Fibroblast of skin of right biceps (primary cell): ENCODE results near the gene NIPSNAP2.
"Not testable (repeated sequence)": the region's sequence is repeated elsewhere in the genome, so short reads cannot be mapped to it uniquely, and the experiment has no call there.

Experiments
- DNase-seq: peaks from one replicate; pipeline ENCODE4 v3.0.0-alpha.2; 2013

NIPSNAP2 gene

DNA sequence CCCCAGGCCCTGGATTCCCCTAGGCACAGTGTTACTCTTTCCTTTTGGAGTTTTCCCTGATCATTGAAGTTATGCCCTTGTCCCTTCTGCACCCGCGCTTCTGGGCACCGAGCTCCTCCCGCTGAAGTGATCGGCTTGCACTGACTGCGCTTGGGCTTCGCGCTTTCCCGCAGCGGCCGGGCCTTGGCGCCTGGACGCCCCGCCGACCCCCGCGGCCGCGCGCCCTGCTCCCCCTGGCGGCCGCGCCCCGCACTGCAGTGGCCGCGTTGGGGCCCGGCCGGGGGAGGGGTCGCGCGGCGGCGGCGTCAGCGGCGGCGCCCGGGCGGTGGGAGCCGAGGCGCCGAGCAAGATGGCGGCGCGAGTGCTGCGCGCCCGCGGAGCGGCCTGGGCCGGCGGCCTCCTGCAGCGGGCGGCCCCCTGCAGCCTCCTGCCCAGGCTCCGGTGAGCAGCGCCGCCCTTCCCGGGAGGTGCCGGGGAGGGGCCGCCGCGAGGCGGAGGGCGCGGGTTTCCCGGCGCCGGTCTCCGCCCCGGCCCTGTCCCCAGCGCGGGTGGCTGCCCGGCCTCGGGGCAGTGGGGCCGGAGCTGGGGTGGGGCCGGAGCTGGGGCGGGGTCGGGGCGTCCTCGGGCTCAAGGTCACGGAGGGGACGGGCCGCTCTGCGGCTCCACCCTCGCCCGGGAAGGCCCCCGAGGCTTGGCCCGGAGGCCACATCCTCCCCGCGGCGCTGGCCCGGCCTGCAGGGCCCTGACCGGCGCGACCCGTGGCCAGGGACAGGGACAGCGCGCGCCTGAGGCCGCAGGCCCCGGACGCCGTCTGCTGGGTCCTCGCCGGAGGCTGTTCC, at the start of gene NIPSNAP2:
Gene NIPSNAP2, plus strand, starts transcription at position 325 of the 839 bp plus-strand sequence. Its CDS starts 25 bp downstream, at position 350.
- DNase-seq = peak; percentile 65

DNA sequence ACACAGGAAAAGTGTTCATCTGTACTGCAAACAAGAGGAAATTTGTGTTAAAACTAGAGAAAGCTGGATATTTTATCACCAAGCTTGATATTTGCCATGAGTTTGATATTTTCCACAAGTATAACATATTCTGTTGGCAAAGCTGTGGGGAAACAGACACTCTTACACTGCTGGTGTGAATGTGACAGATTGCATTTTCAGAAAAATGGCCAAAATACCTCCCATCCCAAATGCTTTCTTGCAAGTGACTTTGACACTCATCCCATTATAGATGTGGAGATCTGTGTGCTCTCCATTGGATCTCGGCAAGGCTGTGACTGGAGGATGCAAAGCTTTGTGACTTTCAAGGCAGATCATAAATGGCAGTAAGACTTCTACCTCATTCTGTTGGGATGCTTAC, 46.6 kb upstream of the NIPSNAP2 start:
- no peak for DNase-seq

DNA sequence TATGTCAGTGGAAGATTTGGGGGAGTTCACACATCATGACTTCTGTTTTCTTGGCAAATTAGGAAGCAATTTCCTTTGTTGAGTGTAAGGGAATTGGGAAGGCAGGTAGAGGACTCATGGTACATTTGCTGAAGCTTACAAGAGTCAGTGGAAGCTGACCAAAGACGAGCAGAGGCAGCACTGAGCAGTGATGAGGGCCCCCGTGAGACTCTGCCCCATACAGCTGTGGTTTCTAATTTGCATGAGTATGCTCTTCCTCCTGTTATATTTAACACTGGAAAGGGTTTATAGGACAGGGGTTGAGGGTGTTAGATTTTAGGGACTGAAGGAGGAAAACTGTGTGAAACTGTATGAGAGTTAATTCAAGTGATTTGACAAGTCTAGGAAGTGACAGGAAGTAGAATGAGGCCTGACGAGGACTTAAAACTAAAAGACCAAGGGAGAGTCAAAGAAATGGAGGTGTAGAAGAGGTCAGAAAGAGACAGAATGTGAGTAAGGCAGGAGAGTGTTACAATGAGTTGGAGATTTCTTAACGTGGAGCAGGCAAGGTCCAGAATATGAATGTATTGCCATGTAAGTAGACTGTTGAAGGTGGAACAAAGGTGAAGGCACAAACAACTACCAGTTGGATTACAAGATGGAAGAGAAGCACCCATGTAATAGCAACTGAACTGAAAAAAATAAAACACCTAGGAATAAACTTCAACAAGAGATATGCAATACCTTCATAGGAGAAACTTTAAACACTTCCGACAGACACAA, 36.2 kb upstream of the NIPSNAP2 start:
- DNase-seq = no peak

DNA sequence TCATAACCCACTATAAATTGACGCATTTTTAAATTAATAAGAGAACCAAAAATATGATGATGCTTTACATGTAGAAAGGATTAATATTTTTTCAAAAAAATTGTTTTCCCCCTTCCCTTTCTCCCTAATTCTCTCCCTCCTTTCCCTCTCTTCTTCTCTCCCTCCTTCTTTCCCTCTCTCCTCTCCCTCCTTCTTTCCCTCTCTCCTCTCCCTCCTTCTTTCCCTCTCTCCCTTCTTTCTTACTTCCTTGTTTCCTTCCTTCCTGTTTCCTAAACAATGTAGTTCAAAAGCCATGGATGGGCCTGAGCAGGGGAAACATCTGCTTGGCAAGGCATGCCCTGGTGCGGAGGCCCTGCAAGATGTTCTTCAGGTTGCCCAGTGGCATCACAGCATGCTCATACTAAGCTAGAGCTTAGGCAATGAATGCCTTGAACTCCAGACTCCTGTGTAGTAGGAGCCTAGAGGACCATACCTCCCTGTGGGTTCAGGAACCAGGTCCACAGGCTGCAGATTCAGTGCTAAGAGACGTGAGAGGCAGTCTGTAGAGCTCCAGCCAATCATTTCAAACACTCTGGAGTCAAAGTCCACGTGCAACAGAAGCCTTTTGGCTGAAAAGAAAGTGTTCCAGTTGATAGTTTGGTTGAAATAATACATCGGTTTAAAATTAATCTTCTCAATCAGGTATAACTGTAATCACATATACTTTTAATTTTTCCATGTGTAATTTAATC, 32.8 kb upstream of the NIPSNAP2 start:
- DNase-seq = no peak

DNA sequence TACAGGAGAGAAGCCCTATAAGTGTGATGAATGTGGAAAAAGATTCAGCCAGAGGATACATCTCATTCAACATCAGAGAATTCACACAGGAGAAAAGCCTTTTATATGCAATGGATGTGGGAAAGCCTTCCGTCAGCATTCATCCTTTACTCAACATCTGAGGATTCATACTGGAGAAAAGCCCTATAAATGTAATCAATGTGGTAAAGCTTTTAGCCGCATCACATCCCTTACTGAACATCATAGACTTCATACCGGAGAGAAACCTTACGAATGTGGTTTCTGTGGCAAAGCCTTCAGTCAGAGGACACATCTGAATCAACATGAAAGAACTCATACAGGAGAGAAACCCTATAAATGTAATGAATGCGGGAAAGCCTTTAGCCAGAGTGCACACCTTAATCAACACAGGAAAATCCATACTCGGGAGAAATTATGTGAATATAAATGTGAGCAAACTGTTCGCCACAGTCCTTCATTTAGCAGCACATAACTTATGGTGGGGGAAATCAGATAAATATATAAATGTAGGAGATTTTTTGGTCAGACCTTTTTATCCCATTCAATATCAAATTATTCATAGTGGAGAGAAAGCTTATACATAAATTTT, 24.8 kb upstream of the NIPSNAP2 start:
- no peak for DNase-seq

DNA sequence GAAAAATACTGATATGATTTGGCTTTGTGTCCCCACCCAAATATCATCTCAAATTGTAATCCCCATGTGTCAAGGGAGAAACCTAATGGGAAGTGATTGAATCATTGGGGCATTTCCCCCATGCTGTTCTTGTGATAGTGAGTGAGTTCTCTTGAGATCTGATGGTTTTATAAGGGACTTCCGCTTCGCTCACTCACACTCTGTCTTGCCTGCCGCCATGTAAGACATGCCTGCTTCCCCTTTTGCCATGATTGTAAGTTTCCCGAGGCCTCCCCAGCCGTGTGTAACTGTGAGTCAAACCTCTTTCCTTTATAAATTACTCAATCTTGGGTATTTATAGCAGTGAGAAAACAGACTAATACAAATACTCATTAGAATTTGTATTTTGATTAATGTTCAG, 17.8 kb upstream of the NIPSNAP2 start:
- DNase-seq = no peak

DNA sequence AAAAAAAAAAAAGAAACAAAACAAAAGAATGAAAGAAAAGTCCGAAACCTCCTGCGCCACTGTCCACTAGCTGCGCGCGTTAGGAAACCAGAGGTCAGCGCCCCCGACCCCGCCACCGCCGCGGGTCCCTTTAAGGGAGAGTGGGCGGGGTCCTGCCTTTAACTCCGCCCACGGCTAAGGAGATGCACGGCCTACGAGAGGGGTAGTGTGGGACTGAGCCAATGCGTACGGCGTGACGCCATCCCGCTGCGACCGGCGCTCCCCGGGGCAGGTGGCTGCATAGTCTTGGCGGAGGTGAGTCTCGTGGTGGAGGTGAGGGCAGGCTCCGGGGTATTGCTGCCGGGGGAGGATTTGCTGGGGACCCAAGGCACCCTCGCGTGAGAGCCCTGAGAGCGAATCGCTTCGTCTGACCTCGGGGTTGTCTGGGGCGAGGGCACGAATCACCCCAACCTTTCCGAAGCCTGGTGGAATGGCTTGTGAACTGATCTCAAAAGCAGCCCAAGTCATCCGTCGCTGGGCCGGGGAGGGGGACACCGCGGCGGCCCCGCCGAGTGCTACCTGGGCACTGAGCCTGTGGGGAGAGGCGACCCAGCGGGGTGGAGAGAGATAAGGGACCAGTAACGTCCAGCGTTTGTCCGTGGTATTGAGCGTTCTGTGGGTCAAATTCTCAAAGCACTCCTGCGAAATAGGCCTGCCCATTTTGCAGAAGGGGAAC, 12.6 kb upstream of the NIPSNAP2 start, which contains the start of gene MRPS17:
Gene MRPS17, plus strand, starts transcription at position 241 of the 715 bp plus-strand sequence. CDS start 1,319 bp downstream, outside the sequence.
- DNase-seq = peak; percentile 82

DNA sequence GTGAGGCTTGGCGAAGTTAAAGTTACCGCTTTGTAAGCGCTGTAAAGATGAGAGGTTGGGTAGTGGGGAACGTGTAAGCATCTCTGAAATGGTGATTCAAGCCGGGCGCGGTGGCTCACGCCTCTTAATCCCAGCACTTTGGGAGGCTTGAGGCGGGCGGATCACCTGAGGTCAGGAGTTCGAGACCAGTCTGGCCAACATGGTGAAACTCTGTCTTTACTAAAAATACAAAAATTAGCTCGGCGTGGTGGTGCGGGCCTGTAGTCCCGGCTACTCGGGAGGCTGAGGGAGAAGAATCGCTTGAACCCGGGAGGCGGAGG, 12.1 kb upstream of the NIPSNAP2 start:
- not testable (repeated sequence) for DNase-seq

DNA sequence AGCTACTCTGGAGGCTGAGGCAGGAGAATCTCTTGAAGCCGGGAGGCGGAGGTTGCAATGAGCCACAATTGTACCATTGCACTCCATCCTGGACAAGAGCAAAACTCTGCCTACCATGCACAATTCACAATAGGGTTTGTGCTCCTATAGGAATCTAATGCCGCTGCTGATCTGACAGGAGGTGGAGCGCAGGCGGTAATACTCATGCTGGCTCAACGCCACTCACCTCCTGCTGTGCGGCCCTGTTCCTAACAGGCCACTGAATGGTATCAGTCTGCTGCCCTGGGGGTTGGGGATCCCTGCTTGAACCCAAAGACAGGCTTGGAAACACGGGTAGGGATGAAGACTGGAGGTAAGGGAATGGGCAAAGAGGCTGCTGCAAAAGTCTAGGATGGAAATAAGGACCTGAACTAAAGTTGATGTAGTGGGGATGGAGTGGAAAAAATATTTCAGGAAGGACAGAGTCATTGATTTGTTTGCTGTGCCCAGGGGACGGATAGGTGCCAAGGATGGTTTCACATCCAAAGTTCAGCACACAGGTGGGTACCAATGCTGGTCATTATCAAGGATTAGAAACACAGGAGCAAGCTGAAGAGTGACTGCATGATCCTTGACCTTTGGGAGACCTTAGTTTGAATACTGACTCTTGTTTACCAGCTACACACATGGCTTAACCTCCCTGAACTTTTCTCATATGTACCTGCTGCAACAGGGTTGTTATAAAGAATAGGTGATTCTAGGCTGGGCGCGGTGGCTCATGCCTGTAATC, 10.5 kb upstream of the NIPSNAP2 start:
- DNase-seq = no peak

DNA sequence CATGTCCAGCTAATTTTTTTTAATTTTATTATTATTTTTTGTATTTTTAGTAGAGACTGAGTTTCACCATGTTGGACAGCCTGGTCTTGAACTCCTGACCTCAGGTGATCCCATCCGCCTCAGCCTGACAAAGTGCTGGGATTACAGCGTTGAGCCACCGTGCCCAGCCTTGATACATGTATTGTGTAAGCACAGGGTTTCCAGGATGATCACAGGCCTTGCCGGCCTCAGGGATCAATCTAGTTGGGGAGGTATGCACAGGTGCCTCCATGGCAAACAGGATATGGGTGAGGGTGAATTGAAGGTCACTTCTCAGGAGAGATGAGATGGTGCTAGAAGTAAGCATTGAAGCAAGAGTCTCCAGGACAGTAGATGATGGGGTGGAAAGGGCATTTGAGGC, 7.2 kb upstream of the NIPSNAP2 start:
- DNase-seq = no peak

DNA sequence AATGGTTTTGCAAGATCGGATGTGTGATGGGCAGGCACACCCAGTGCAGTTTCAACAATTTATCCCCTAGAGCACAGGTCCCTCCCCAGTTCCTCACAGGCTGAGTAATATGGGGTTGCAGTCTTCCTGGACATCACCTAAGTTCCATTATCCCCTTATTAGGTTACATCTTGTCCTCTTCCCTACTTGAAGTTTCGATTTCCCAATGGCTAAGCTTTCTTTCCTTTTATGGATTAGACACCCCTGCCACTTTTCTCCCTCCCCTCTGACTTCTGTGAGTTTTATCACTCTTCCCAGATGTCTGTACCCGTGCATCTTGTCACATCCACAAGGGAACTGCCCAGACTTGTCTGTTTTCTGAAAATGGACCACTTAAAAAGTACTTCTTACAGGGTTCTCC, 2.4 kb upstream of the NIPSNAP2 start:
- DNase-seq = peak; percentile 20

DNA sequence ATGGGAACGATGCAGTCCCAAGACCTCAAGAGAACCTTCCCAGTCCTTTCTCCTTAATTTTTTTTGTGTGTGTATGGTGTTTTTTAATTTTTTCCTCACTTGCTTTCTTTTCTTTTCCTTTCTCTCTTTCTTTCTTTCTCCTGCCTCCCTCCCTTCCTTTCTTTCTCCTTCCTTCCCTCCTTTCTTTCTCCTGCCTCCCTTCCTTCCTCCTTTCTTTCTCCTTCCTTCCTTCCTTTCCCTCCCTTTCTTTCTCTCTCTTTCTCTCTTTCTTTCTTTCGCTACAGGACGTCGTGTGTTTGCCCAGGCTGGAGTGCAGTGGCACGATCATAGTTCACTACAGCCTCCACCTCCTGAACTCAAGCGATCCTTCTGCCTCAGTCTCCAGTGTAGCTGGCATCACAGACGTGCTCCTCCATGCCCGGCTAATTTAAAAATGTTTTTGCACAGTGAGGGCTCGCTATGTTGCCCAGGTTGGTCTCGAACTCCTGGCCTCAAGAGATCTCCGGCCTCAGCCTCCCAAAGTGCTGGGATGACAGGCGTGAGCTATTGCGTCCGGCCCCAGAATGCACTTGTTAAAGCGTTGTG, 709 bp upstream of the NIPSNAP2 start:
- no peak for DNase-seq

DNA sequence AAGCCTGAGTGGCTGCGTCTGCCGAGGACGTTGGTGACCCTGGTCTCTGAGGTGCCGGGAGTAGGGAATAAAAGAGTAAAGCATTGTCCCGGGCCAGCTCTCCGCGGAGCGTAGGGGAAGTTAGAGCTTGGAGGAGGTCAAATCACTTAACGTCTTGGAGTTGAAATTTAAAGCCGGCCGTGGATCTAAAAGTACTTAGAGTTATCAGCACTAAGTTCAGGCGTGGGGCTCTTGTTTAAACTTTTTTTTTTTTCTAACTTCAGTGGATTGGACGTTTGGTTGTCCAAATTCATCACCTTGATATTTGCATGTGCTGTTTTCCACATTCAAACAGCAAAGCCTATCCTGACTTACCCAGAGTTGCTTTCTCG, 700 bp downstream of the NIPSNAP2 start:
- no peak for DNase-seq

DNA sequence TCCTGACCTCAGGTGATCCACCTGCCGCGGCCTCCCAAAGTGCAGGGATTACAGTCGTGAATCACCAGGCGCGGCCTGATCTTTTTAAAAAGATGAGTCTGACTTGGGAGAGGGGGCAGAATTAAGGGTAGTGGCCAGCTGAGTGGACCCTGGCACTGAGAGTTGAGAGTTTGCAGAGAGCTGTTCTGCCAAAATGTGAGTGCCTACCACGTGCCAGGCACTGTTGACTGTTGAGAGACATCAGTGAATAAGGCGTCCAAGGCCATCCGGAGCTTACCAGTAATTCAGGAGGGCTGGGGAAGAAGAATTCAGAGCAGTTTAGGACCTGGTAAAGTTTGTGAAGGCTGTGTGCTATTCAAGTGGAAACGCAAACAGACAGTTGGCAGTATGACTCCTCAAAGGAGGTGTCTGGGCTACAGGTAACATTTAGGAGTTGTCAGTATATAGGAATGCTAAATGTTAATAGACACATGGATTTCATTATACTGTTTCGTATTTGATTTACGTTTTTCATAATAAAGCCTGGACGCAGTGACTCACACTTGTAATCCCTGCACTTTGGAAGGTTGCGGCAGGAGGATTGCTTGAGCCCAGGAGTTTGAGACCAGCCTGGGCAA, 1.5 kb downstream of the NIPSNAP2 start:
- DNase-seq = peak; percentile 82

DNA sequence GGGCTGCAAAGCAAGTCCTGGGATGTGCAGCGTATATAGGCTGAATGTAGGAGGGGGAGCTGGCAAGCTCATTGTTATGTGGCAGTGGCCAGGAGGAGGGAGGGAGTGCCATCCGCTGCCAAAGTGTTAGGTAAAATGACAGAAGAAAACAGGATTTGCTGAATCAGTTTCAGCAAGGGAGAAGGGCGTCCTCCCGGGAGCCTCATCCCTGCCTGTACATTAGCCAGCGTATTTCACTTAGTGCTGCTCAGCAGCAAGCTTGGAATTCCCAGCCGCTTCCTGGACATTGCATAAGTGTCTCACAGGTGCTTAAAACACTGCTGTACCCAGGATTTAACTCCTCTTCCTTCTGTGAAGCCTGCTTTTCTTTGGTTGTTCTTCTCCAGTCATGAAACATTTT, 2.5 kb downstream of the NIPSNAP2 start:
- no peak for DNase-seq

DNA sequence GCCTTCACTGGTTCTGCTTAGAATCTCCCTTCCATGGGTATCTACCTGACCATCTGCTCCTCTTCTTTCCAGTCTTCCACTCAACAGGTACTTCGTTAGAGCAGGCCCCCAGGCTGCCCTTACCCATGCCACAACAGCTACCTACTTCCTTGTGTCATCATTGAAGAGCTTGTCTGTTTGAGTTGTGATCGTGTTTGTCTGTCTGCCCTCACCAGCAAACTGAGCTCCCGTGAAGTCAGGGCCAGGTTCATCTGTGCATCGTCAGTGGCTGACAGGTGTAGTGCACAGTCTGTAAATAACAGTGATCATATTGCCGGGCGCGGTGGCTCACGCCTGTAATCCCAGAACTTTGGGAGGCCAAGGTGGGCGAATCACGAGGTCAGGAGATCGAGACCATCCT, 5.0 kb downstream of the NIPSNAP2 start:
- no peak for DNase-seq

DNA sequence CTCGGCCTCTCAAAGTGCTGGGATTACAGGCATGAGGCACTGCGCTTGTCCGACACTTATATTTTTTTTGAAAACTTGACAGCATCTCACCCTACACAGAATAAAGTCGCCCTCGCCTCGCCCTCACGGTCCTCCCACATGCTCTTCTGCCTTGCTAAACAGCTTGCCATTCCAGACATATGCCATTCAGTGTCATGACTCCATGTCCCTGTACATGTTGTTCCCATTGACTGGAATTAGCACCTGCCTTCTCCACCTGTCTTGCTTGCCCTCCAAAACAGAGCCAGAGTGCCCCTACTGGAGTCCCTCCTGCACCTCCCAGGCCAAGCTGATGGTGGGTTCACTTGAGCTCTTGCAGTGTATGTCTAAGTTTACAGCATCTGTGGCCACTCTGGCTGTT, 6.2 kb downstream of the NIPSNAP2 start:
- no peak for DNase-seq

DNA sequence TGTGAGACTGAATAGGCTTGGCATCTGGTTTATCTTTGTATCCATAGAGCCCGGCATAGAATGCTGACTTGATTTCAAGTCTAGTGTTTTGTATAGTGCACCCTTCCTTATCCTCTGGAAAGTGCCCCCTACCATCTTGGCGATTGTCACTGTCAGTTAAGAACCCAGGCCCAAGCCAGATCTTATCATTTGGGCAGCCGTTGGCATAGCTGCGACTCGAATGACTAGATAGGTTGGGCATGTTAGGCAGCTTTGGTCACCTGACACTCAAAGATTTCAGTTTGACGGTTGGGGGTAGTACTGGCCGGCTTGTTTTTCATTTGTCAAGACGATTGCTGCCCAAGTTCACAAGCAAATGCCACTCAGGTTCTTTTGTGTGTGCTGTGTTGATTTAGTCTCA, 6.6 kb downstream of the NIPSNAP2 start:
- DNase-seq = no peak

DNA sequence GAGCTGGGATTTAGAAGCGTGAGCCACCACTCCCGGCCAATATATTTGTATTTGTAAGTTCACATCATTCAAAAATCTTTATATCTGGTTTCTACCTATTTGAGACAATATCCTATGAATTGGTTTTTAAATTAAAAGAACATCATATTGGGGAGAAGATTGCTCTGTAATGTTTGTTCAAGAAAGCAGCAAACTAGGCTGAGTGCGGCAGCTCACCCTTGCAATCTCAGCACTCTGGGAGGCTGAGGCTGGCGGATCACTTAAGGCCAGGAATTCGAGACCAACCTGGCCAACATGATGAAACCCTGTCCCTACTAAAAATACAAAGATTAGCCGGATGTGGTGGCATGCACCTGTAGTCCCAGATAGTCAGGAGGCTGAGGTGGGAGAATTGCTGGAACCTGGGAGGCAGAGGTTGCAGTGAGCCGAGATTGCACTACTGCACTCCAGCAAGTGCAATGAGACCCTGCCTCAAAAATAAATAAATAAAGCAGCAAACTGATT, 9.4 kb downstream of the NIPSNAP2 start:
- no peak for DNase-seq

DNA sequence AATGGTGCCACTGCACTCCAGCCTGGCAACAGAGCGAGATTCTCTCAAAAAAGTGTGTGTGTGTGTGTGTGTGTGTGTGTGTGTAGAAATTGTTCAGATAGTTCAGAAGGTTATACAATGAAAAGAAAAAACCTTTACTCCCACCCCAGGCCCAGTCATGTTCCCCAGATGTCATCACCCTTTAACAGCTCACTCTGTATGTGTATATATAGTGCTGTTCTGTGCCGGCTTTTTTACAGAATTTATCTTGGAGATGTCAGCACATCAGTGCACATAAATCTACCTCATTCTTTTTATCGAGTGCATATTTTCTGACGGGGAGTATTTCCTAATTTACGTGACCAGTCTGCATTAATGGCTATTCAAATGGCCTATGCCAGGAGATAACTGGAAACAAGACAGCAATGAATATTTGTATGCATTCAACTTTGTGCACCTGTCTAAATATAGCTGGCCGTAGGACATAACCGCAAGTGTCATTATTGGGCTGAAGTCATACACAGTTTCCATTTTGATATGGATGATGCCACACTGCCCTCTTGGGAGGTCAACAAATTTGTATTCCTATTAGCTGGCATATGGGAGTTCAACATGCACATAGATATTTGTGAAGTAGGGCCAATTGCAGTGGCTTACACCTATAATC, 11.7 kb downstream of the NIPSNAP2 start:
- no peak for DNase-seq
